PC-3 (cell line): ENCODE measurements around the gene UBE2E2.

Experiments
- CTCF ChIP-seq: fragments of 300-600 bp; sonication (generic); conservative IDR thresholded peaks from 2 replicates; pipeline ENCODE4 v1.5.1; 2017; ENCODE audit warnings: antibody characterized with exemption, low read depth, mild to moderate bottlenecking, low read length
- EZH2 ChIP-seq: fragments of 300-600 bp; sonication (generic); IDR thresholded peaks from one replicate; pipeline ENCODE4 v1.6.1; 2017; ENCODE audit warnings: antibody characterized with exemption, mild to moderate bottlenecking, low read length; ENCODE audit not compliant: unreplicated experiment

- TF ChIP-seq CTCF (no peak), EZH2 (no peak)
Measured at GRCh38 chr3:23264413-23264812, 61.3 kb downstream of the UBE2E2 start.
